Mucosa of gallbladder (tissue), 1 donor: ENCODE results near the gene TMEM131L. TPM values are rescaled to one million over a fixed set of nuclear protein-coding genes. Genes with fewer than 3 reads are reported as not detected.
A peak's percentile ranks its signal among the peaks of the same experiment; 100 is the strongest.

ENCODE experiments used
- DNase-seq: peaks from one replicate; pipeline ENCODE4 v3.0.0-alpha.2; 2020; ENCODE audit warnings: low spot score
- total RNA-seq: library from RNA; stranded (reverse); gene quantifications from one replicate; pipeline ENCODE4 v1.2.1, GENCODE V29; 2021
- donor health status: DM: no; HTN: no; CAD: no.

TMEM131L gene
- total RNA-seq, 1 donor from 2014 or later = 11.7 TPM

- no peak for DNase-seq
These were observed 155.9 kb downstream of the TMEM131L start for GRCh38 chr4:153622093-153622492.

DNA sequence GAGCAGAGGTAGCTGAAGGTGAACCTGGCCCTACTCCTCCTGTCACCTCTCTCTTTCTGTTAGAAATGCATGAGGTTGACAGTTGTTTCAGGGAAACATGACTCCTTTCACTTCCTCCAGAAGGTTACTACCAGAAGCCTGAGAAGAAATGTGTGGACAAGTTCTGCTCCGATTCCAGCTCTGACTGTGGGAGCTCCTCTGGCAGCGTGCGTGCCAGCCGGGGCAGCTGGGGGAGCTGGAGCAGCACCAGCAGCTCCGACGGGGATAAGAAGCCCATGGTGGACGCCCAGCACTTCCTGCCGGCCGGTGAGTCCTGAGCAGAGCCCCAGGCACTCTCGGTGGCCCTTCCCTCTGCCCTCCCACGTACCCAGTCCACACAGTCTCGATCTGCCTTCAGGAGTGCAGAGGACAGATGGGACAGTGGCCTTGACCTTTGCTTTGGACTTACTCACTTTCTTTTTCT, 156.6 kb downstream of the TMEM131L start:
- DNase-seq = no peak

GRCh38 chr4:153623491-153623890, 157.3 kb downstream of the TMEM131L start:
- DNase-seq = no peak

DNA sequence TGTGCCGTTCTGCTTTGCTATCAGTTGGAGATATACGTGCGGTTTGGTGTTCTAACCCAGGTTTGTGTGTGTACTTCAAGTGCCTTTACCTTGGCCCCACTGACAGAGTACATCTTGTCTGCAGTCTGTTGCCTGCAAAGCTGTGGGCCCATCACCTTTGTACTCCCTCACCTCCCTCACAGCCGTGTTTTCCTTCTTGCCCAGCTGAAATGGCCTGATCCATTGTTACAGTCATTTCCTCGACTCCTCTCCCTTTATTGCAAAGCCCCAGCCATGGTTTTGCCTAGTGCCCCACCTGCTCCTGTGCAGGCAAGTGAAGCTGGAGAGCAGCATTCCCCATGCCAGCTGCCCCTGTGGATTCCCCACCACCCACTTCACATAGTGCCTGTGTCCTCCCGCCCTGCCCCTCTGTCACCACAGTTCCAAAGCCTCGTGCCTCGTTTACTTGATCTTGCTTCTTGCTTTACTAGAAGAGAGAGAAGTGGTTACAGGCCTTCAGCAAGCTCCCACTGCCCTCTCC, 162.7 kb downstream of the TMEM131L start:
- DNase-seq = no peak

GRCh38 chr4:153629776-153630175, 163.6 kb downstream of the TMEM131L start:
- DNase-seq = no peak

- DNase-seq = no peak
These were observed 168.7 kb downstream of the TMEM131L start for GRCh38 chr4:153634738-153635353.

DNA sequence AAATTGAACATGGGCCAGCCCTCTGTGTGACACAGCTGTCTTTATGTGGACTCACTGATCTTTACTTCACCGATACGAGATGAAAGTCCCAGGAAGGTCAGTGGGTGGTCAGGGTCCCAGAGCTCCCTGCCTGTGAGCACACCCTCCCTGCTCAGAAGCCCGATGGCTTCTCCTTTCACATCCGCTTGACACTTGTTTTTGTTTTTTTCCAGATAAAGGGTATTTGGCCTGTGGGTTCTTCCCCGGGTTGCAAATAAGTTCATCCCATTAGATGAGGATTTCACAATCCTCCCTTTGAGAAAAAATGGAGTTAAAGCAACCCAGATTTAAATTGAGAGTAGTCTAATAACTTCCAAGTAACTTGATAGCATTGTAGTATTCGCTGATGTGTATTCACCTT, 169.7 kb downstream of the TMEM131L start:
- DNase-seq = no peak

GRCh38 chr4:153637201-153637600, 171.0 kb downstream of the TMEM131L start:
- DNase-seq = no peak

- DNase-seq = no peak
These were observed 171.9 kb downstream of the TMEM131L start for GRCh38 chr4:153638011-153638410.

DNA sequence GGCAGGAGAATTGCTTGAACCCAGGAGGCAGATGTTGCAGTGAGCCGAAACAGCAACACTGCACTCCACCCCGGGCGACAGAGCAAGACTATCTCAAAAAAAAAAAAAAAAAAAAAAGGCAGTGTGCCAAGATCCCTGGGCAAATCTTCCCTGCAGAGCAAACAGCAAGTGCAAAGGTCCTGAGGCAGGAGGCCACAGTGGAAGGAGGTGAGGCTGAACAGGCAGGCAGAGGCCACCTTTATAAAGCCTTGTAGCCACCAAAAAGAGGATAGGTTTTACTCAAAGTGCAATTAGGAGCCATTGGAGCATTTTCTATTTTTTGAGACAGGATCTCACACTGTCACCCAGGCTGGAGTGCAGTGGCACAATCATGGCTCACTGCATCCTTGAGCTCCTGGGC, 172.8 kb downstream of the TMEM131L start:
- DNase-seq = no peak

DNA sequence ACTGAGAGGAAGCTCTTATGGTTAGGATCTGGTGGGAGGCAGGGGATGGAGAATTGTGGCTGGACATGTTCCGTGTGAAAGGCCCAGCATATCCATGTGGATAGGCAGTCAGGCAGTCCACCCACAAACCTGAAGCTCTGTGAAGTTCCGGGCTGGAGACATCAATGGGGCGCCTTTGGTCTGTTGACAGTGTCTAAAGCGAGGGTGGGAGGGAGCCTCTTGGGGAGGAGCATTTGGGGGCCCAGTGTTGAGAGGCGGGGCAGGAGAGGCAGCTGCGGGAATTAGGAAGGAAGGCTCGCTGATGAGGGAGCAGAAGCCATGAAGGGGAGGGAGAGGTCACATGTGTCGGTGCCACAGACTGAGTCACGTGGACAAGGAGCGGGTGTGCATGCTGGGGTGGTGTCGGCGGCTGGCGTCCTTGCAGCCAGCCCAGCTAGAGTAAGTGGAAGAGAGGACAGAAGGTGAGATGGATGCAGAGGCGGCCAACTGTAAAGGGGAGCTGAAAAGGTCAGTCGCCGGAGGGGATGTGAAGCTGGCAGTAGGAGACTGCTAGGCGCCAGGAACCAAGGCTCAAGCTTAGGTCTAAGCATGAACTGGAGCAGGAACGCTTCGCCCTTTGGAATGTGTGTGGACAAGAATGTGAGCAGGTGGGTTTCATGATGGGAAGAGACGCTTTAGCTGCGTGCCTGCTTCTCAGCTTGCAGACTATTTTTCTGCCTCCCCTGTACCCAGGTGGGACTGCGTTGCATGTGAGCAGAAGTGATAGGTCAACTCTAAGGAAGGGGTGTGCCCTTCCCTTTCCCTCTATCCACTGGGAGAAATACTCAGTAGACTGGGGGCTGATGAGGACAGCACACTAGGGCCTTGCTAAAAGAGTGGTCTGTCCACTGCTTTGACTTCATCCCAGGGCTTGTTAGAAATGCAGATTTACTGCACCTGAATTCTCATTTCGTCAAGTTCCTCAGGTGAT, 174.0 kb downstream of the TMEM131L start:
- DNase-seq = no peak

DNA sequence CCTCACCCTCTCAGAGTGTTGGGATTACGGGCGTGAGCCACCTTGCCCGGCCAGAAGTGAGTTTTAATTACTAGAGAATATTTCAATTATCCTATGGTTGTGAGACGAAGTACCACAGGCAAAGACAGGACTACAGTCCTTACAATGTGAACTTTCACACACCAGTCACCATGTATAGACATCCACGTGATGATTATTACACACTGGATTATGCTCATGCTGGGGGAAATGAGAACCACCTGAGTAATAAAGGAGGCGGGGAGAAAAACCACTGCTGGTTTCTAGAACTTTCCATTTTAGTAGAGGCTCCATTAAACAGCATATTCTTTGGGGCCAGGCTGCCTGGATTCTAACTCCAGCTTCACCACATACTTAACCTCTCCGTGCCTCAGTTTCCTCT, 175.4 kb downstream of the TMEM131L start:
- no peak for DNase-seq

GRCh38 chr4:153643406-153644383, 177.5 kb downstream of the TMEM131L start:
- DNase-seq = no peak

- DNase-seq = no peak
These were observed 179.0 kb downstream of the TMEM131L start for GRCh38 chr4:153645183-153645582.

GRCh38 chr4:153646261-153646660, 180.1 kb downstream of the TMEM131L start:
- no peak for DNase-seq

DNA sequence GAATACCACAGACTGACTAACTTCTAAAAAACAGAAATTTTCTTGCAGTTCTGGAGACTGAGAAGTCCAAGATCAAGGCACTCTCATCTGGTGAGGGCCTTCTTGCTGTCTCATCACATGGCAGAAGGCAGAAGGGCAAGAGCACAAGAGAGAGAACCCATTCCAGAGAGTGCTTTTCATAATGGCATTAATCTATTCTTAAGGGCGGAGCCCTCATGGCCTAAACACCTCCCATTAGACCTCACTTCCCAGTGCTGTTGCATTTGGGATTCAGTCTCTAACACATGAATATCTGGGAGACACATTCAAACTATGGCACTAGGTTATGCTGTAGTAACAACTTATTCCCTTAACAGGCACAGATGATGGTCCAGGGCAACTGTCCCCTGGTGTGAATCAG, 180.8 kb downstream of the TMEM131L start:
- no peak for DNase-seq

DNA sequence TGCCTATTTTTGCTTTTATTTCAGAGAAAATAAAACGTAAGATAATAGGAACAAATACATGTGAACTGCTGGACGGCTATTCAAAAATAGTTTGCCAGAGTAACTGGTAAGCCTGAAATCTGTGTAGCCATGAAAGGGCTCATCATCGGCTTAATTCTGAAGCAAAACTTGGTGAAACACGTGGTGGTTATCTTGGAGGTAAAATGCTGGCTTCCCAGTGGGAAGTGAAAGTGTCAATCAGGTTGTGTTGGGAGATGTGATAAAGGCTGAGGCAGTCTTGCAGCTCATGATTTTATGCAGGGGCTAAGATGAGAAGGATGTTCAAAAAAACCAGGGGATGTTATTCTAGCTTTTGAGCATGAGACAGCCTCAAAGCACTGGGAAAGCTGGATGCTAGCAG, 181.8 kb downstream of the TMEM131L start:
- DNase-seq = no peak

DNA sequence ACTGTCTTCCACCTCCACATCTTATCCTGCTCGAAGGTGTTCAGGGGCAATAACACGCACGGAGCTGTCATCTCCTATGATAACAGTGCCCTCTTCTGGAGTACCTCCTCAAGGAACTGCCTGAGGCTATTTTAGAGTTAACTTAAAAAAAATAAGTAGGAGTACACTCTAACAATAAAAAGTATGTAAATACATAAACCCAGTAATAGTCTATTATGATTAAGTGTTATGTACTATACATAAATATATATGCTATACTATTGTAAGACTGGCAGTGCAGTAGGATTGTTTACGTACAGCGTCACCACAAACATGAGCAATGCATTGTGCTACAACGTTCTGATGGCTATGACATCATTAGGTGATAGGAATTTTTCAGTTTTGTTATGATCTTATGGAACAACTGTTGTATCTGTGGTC, 183.4 kb downstream of the TMEM131L start:
- no peak for DNase-seq

DNA sequence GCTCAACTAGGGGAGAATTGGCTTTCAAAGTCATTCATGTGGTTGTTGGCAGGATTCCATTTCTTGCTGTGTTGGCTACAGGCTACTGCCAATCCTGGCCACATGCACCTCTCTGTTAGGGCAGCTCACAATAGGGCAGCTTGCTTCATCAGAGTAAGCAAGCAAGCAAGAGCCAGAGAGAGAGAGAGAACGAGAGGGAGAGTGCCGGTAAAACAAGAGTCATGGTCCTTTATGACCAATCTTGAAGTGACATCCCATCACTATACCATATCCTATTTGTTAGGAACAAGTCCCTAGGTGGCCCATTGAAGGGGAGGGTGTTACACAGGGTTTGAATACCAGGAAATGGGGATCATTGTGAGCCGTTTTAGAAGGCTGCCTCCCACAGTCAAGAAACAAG, 185.0 kb downstream of the TMEM131L start:
- no peak for DNase-seq

DNA sequence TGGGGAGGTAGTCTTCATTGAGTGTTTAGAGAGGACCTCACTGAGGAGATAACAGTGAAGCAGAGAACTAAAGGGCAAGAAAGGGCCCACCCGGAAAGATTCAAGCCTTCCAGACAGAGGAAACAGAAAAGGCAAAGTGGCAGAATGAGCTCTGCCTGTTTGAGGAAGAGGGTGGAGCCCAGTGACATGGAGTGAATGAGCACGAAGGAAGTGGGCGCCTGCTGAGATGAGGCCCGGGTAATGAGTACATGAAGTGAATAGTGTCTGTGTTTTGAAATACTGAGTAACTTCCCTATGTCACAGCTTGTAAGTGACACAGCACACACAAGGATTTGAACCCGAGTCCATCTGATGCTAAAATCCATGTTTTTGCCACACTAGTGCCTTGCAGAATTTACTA, 185.4 kb downstream of the TMEM131L start:
- DNase-seq = peak; percentile 26

DNA sequence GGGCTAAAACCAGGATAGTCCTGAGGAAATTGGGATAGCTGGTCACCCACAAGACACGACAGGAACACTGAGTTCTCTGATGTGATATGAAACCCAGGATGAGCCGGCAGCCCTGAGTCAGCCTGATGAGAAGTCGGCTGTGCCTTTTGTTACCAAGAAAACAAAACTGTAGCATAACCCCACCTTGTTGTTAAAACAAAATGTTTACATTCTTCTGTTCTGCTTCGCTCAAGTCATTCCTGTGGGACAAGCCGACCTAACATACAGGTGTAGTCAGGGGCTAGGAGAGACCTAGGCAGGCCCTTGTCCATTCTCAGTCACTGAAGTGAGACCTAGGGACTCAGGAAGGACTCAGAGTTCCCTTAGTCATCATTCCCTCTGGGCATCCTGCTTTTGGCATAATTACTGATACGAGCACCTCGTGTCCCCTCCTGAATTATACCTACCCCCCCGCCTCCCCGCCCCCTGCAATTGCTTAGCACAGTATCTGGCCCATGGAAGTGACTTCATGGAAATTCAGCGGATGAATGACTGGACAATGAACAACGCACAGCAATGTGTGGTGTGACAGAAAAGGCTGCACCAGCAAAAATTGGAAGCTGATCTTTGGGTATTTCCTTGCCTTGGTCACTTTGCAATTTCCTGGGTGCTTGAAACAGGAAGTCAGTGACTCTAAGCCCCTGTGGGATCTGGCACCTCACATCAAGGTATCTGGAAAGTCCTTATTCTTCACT, 186.1 kb downstream of the TMEM131L start:
- no peak for DNase-seq
